HL-60 (cell line): ENCODE results near the gene CASQ2.

Experiments used
- GABPA ChIP-seq: IDR thresholded peaks from 2 replicates; pipeline ENCODE4 v1.6.1; 2012; ENCODE audit warnings: low read depth
- POLR2AphosphoS5 ChIP-seq: IDR thresholded peaks from 2 replicates; pipeline ENCODE4 v1.6.1; 2012; ENCODE audit warnings: low read depth
- TF ChIP-seq, protein P1 (sequence below): IDR thresholded peaks from one replicate; pipeline ENCODE4 v1.5.1; 2011; ENCODE audit warnings: low read length, control low read depth, inconsistent platforms; ENCODE audit not compliant: insufficient read depth
- TF ChIP-seq, protein P2 (sequence below): IDR thresholded peaks from 2 replicates; pipeline ENCODE4 v1.6.1; 2012; ENCODE audit warnings: low read depth; ENCODE audit not compliant: insufficient replicate concordance

DNA sequence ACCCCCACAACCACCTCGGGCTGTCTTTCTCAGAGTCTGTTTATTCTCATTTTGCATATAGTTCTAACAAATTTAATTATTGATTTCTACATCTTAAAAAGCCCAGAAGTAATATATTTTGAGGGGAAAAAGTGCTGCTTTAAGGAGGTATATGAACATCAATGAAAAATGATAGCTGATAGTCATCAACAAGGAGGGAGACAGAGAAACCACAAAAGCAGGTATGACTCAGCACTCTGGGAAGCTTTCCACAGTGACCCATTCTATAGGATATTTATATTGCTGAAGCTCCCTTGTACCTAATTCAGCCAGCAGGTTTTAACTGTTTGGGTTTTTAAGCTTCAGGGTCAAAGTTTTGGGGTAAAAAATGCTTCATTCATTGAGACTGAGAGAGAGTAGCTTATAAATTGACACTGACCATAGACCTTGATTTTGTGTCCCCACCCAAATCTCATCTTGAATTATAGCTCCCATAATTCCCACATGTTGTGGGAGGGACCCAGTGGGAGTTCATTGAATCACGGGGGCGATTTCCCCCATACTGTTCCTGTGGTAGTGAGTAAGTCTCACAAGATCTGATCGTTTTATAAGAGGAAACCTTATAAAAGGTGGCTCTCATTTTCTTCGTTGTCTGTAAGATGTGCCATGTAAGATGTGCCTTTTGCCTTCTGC is 99.4 kb downstream of the CASQ2 start:
- TF ChIP-seq, protein P1, sequence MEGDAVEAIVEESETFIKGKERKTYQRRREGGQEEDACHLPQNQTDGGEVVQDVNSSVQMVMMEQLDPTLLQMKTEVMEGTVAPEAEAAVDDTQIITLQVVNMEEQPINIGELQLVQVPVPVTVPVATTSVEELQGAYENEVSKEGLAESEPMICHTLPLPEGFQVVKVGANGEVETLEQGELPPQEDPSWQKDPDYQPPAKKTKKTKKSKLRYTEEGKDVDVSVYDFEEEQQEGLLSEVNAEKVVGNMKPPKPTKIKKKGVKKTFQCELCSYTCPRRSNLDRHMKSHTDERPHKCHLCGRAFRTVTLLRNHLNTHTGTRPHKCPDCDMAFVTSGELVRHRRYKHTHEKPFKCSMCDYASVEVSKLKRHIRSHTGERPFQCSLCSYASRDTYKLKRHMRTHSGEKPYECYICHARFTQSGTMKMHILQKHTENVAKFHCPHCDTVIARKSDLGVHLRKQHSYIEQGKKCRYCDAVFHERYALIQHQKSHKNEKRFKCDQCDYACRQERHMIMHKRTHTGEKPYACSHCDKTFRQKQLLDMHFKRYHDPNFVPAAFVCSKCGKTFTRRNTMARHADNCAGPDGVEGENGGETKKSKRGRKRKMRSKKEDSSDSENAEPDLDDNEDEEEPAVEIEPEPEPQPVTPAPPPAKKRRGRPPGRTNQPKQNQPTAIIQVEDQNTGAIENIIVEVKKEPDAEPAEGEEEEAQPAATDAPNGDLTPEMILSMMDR, result no peak
- TF ChIP-seq POLR2AphosphoS5 (no peak), GABPA (no peak)
- TF ChIP-seq, protein P2, sequence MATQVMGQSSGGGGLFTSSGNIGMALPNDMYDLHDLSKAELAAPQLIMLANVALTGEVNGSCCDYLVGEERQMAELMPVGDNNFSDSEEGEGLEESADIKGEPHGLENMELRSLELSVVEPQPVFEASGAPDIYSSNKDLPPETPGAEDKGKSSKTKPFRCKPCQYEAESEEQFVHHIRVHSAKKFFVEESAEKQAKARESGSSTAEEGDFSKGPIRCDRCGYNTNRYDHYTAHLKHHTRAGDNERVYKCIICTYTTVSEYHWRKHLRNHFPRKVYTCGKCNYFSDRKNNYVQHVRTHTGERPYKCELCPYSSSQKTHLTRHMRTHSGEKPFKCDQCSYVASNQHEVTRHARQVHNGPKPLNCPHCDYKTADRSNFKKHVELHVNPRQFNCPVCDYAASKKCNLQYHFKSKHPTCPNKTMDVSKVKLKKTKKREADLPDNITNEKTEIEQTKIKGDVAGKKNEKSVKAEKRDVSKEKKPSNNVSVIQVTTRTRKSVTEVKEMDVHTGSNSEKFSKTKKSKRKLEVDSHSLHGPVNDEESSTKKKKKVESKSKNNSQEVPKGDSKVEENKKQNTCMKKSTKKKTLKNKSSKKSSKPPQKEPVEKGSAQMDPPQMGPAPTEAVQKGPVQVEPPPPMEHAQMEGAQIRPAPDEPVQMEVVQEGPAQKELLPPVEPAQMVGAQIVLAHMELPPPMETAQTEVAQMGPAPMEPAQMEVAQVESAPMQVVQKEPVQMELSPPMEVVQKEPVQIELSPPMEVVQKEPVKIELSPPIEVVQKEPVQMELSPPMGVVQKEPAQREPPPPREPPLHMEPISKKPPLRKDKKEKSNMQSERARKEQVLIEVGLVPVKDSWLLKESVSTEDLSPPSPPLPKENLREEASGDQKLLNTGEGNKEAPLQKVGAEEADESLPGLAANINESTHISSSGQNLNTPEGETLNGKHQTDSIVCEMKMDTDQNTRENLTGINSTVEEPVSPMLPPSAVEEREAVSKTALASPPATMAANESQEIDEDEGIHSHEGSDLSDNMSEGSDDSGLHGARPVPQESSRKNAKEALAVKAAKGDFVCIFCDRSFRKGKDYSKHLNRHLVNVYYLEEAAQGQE, result no peak
